Measurements from ENCODE around the gene NOS1.
"Not testable (repeated sequence)": the region's sequence is repeated elsewhere in the genome, so short reads cannot be mapped to it uniquely, and the experiment has no call there.

NOS1 gene

DNA sequence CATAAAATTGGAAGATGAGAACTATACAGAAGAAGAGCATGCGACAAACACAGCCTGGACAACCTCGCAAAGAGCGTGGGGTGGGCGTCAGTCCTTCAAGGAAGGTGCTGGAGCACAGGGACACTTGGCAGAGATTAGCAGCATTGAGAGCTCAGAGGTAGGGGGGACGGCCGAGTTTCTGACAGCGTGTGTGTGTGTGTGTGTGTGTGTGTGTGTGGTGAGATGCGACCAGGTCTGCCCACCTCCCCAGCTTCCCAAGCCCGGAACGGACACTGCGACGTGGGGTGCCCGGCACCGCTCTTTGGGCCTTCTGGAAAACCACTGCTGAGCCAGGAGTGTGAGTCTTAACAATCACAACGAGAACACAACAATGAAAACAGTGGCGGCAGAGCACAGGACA is 153.2 kb downstream of the NOS1 start:
- DNase-seq (ENCODE audit: low spot score), result no peak
- TF ChIP-seq, protein P1, sequence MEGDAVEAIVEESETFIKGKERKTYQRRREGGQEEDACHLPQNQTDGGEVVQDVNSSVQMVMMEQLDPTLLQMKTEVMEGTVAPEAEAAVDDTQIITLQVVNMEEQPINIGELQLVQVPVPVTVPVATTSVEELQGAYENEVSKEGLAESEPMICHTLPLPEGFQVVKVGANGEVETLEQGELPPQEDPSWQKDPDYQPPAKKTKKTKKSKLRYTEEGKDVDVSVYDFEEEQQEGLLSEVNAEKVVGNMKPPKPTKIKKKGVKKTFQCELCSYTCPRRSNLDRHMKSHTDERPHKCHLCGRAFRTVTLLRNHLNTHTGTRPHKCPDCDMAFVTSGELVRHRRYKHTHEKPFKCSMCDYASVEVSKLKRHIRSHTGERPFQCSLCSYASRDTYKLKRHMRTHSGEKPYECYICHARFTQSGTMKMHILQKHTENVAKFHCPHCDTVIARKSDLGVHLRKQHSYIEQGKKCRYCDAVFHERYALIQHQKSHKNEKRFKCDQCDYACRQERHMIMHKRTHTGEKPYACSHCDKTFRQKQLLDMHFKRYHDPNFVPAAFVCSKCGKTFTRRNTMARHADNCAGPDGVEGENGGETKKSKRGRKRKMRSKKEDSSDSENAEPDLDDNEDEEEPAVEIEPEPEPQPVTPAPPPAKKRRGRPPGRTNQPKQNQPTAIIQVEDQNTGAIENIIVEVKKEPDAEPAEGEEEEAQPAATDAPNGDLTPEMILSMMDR (IDR thresholded peaks at IDR 0.05; ENCODE audit: extremely low read depth, insufficient read depth, missing control alignments), result no peak
- in situ Hi-C loops (cut with MboI; ENCODE audit: low pct_unique_long_range_greater_than_20kb, low sequenced_read_pairs, unreplicated experiment), result no loop called here

DNA sequence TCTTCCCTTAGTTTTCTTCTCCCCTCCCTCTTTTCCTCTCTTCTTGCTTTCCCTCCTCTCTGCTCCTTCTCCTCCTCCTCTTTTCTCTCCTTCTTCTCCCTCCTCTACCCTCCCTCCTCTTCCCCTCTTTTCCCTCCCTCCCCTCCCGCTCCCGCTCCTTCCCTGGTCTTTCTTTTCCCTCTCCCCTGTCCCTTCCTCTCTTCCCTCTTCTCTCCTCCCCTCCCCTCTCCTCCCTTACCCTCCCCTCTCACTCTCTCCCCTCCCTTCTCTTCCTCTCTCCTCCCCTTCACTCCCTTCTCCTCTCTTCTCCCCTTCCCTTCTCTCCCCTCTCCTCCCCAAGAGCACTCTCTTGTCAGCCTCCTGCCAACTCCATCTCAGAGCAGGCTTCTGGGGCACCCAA is 153.8 kb downstream of the NOS1 start:
- no peak for DNase-seq (ENCODE audit: low spot score)
- in situ Hi-C loops (cut with MboI; ENCODE audit: low pct_unique_long_range_greater_than_20kb, low sequenced_read_pairs, unreplicated experiment), result no loop called here
- TF ChIP-seq, protein P1 (IDR thresholded peaks at IDR 0.05; ENCODE audit: extremely low read depth, insufficient read depth, missing control alignments), result no peak

DNA sequence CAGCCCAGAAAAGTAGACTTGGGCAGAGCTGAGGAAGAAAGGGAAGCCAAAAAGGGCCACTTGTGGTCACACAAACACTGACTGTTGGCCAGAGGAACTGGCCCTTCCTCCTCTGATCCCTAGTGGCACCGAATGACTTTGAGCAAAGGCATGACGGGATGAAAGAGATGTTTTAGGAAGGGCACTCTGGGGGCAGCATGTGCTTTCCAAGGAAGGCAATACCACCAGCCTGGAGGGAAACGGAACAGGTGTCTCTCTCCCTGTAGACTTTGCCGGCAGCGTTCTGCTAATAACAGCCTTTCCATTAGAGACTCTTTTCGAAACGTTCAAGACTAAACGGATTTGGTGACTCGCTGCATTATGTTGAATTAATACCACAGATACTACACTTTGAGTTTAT is 158.9 kb downstream of the NOS1 start:
- in situ Hi-C loops (cut with MboI; ENCODE audit: low pct_unique_long_range_greater_than_20kb, low sequenced_read_pairs, unreplicated experiment), result no loop called here
- TF ChIP-seq, protein P1 (IDR thresholded peaks at IDR 0.05; ENCODE audit: extremely low read depth, insufficient read depth, missing control alignments), result no peak
- no peak for DNase-seq (ENCODE audit: low spot score)

DNA sequence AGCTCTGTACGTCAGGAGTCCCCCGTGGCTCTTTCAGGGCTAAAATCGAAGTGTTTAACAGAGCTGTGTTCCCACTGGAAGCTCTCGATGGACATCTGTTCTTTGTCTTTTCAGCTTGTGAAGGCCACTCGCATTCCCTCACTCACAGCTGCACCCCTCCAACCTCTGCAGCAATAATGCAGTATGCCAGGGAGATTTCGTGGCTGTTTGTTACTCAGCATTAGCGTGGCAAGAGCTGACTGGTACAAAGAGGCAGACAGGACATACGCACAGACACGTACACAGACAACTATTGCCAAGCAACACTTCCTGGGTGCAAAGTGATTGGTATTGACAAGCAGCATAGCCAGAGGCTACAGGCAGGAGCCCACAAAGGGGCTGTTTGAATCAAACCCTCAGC is 159.4 kb downstream of the NOS1 start:
- TF ChIP-seq, protein P1 (IDR thresholded peaks at IDR 0.05; ENCODE audit: extremely low read depth, insufficient read depth, missing control alignments), result no peak
- in situ Hi-C loops (cut with MboI; ENCODE audit: low pct_unique_long_range_greater_than_20kb, low sequenced_read_pairs, unreplicated experiment), result no loop called here

DNA sequence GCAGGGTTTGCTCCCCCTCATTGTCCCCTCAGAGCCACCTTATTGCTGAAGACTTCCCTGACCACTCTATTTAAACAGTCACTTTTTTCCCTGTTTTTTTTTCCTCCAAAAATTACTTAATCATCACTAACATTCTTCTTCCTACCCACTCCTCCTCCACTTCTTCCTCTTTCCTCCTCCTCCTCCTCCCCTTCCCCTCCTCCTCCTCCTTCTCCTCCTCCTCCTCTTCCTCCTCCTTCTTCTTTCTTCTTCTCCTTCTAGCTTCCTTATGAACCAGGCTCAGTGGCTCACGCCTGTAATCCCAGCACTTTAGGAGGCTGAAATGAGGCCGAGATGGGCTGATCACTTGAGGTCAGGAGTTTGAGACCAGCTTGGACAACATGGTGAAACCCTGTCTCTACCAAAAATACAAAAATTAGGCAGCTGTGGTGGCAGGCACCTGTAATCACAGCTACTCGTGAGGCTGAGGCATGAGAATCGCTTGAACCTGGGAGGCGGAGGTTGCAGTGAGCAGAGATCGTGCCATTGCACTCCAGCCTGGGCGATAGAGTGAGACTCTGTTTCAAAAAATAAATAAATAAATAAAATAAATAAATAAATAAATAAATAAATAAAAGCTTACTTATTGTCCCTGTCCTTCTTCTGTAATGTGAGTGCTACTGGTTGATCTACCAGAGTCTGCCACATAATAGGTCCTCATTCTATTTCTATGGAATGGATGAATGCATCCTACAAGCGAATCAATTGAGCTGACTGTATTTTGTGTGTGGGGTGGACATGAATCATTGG is 161.3 kb downstream of the NOS1 start:
- DNase-seq (ENCODE audit: low spot score); in situ Hi-C loops (cut with MboI; ENCODE audit: low pct_unique_long_range_greater_than_20kb, low sequenced_read_pairs, unreplicated experiment): not testable (repeated sequence)

More for the DNA sequence above, 159.4 kb downstream of the NOS1 start:
- no peak for DNase-seq (ENCODE audit: low spot score)

DNA sequence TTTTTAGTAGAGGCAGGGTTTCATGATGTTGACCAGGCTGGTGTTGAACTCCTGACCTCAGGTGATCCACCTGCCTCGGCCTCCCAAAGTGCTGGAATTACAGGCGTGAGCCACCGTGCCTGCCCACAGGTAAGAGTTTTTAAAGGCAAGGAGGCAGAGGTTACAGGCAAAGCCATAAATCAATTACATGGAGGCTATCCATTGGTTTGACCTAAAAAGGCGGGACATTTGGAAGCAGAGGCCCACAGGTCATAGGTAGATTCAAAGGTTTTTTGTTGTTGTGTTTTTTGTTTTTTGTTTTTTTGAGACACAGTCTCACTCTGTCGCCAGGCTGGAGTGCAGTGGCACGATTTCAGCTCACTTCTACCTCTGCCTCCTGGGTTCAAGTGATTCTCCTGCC is 165.1 kb downstream of the NOS1 start:
- DNase-seq (ENCODE audit: low spot score); in situ Hi-C loops (cut with MboI; ENCODE audit: low pct_unique_long_range_greater_than_20kb, low sequenced_read_pairs, unreplicated experiment): not testable (repeated sequence)

DNA sequence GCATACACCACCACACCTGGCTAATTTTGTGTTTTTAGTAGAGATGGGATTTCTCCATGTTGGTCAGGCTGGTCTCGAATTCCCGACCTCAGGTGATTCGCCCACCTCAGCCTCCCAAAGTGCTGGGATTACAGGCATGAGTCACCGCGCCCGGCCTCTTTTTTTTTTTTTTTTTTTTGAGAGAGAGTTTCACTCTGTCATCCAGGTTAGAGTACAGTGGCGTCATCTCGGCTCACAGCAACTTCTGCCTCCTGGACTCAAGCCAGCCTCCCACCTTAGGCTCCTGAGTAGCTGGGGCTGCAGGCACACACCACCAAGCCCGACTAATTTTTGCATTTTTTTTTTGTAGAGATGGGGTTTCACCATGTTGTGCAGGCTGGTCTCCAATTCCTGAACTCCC is 166.4 kb downstream of the NOS1 start:
- DNase-seq (ENCODE audit: low spot score); in situ Hi-C loops (cut with MboI; ENCODE audit: low pct_unique_long_range_greater_than_20kb, low sequenced_read_pairs, unreplicated experiment): not testable (repeated sequence)

DNA sequence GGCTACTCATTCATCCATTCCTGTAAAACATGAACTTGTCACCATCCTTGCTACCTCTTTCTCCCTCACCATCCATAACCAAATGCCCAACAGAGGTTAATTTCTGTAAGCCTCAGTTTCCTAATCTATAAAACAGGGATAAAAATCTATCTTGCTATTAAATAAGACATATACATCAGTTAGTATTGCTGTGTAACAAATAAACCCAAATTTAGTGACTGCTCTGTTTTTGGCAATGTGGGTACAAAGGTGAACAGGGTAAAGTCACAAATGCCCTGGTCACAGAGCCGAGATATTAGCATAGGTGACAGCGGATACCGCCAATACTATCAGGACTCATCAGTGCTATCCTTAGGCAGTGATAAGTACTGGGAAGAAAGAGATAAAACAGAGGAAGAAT is 167.5 kb downstream of the NOS1 start:
- in situ Hi-C loops (cut with MboI; ENCODE audit: low pct_unique_long_range_greater_than_20kb, low sequenced_read_pairs, unreplicated experiment), result no loop called here
- TF ChIP-seq, protein P1 (IDR thresholded peaks at IDR 0.05; ENCODE audit: extremely low read depth, insufficient read depth, missing control alignments), result no peak
- no peak for DNase-seq (ENCODE audit: low spot score)

DNA sequence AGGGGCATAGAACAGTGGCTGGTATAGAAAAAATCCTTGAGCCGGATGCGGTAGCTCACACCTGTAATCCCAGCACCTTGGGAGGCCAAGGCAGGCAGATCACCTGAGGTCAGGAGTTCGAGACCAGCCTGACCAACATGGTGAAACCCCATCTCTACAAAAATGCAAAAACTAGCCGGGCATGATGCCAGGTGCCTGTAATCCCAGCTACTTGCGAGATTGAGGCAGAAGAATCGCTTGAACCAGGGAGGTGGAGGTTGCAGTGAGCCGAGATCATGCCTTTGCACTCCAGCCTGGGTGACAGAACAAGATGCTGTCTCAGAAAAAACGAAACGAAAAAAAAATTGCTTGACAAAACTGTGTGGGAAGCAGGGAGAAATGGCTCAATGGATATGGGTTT is 168.8 kb downstream of the NOS1 start:
- in situ Hi-C loops (cut with MboI; ENCODE audit: low pct_unique_long_range_greater_than_20kb, low sequenced_read_pairs, unreplicated experiment), result not testable (repeated sequence)

More for the DNA sequence above, 168.8 kb downstream of the NOS1 start:
- DNase-seq (ENCODE audit: low spot score), result not testable (repeated sequence)
